ENCODE measurements around the gene ASPG. TPM values are rescaled to one million over a fixed set of nuclear protein-coding genes. Genes with fewer than 3 reads are reported as not detected.

ASPG gene
- total RNA-seq, 1 experiment from 2014 or later: not detected

DNA sequence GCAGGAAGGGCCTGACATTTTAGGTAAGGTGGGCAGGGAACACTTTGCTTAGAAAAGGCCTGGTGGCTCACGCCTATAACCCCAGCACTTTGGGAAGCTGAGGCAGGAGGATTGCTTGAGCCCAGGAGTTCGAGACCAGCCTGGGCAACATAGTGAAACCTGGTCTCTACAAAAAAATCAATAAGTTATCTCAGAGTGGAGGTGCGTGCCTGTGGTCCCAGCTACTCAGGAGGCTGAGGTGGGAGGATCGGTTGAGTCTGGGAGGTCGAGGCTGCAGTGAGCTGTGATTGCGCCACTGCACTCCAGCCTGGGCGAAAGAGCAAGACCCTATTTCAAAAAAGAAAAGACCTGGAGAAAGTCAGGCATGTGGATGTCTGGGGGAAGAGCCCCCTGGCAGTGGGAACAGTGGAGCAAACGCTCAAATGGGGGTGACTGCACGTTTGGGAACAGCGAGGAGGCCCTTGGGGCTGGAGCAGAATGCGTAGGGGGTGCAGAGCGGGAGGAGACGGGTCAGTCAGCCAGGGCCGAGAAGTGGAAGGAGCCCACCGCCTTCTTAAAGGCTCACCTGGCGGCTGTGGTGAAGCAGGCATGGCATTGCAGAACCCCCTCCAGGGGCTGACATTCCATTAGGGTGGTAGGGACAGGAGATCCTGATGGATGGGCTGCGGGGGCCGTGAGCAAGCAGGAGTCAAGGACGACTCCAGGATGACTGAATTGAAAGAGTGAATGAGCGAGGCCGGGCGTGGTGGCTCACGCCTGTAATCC lies 46.6 kb downstream of the ASPG start:
- Histone ChIP-seq H3K79me2 (ENCODE audit: low read length) (no peaks in the 10 kb centered on the region), H3K9me2 (replicated peaks; ENCODE audit: insufficient read depth, low read length) (no peaks in the 10 kb centered on the region), H3K4me1 (ENCODE audit: low read length) (no peaks in the 10 kb centered on the region), H3K9ac (ENCODE audit: low read length) (no peak overlapping the region), H4K20me1 (ENCODE audit: insufficient read depth, low read depth, low read length) (0 out of 2 replicates have a peak, but pooled peaks cover 3% of the 10 kb centered on the region), H2AFZ (ENCODE audit: low read length) (no peak overlapping the region), H3K4me3 (ENCODE audit: low read length) (no peak overlapping the region), H3K27me3 (ENCODE audit: low read length) (no peaks in the 10 kb centered on the region), H3K4me2 (ENCODE audit: low read depth, low read length, poor library complexity, severe bottlenecking) (no peak overlapping the region), H3K36me3 (ENCODE audit: insufficient read depth, low read length) (no peaks in the 10 kb centered on the region; the same call in 1 of the 2 replicates), H3K9me3 (ENCODE audit: low read length) (peaks cover 7% of the 10 kb centered on the region), H3K27ac (ENCODE audit: low read length) (no peak overlapping the region)
- DNase-seq: no peak

DNA sequence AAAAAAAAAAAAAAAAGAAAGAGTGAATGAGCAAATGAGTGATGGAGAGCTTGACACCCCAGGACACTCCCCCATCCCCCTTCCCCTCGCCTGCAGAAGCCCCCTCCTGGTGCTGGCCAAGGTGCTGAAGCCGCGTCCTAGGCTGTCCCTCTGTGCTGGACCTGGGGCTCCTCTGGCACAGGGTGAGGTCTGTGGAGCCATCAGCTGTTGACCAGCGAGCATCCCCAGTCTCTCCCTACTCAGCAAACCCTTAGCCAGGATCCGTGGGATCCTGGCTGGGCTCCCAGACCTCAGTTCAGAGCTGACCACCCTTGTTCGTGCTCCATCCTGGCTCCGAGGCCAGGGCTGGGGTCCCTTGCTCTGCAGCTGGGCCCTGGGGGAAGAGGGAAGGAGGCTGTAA lies 47.5 kb downstream of the ASPG start:
- Histone ChIP-seq H3K79me2 (ENCODE audit: low read length) (no peaks in the 10 kb centered on the region), H3K27me3 (ENCODE audit: low read length) (no peaks in the 10 kb centered on the region), H3K9me3 (ENCODE audit: low read length) (peaks cover 7% of the 10 kb centered on the region), H3K4me1 (ENCODE audit: low read length) (no peaks in the 10 kb centered on the region), H2AFZ (ENCODE audit: low read length) (no peak overlapping the region), H3K9ac (ENCODE audit: low read length) (no peak overlapping the region), H3K27ac (ENCODE audit: low read length) (no peak overlapping the region), H3K9me2 (replicated peaks; ENCODE audit: insufficient read depth, low read length) (no peaks in the 10 kb centered on the region), H3K4me2 (ENCODE audit: low read depth, low read length, poor library complexity, severe bottlenecking) (no peak overlapping the region), H4K20me1 (ENCODE audit: insufficient read depth, low read depth, low read length) (0 out of 2 replicates have a peak, but pooled peaks cover 3% of the 10 kb centered on the region), H3K4me3 (ENCODE audit: low read length) (no peak overlapping the region), H3K36me3 (ENCODE audit: insufficient read depth, low read length) (no peaks in the 10 kb centered on the region; the same call in 1 of the 2 replicates)
- DNase-seq: no peak

DNA sequence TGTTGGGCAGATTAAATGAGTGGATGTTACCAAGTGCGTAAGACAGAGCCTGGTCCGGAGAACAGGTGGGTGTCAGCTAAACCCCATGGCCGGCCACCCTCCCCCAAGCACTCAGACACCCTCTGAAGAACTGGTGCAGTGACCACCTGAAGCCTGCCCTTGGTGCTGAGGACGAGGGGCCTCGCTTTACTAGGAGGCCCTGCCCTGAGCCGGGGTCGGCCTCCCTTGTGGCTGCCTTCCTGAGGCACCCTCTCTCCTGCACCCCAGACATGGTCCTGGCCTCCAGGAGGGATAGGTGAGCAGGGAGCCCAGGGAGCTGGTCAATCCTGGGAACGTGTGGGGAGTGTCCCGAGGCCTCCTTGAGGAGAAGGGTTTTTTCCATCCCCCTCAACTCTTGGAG lies 48.0 kb downstream of the ASPG start:
- no peaks in the 10 kb centered on the region for H3K27me3 ChIP-seq (ENCODE audit: low read length)

DNA sequence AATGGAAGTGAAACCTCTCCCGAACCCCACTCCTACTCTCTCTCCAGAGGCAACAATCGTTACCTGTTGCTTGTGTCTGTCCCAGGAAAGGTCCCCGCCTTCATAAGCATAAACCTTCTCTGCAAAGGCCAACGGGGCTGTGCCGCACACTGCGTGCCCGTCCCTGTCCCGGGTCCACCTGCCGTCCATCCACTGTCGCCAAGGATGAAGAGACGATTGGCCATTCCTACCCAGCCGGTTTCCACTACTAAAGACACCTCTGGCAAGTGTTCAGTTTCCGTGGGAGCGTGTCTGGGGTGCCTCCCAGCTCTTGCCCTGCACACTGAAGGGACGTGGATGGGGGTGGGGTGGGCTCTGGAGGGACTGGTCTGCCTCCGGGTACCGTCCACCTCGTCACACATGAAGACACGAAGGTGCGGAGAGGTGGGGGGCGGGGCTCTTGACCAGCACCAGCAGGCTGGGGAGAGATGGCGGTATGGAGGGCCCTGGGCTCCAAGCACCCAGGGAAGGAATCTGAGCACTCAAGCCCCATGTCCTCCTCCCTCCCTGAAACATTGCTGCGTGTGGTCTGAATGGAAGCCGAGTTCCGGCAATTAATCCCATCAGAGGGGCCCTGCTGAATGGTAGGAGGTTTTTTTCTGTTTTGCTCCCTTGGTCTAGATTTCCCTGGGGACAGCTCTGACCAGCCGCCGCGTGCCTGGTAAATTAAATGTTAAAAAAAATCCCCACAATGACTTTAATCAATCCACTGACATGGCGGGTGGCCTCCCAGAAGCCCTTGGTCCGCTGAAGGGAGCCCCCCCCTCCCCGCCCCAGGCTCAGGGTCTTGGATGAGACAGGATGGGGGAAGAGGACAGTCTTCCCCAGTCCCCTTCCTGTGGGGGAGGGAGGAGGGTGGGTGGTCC lies 48.8 kb downstream of the ASPG start:
- no peaks in the 10 kb centered on the region; the same call in 1 of the 2 replicates for H3K36me3 ChIP-seq (ENCODE audit: insufficient read depth, low read length)
- no peak overlapping the region for H3K9ac ChIP-seq (ENCODE audit: low read length)
- no peak overlapping the region for H2AFZ ChIP-seq (ENCODE audit: low read length)
- H3K27ac ChIP-seq (ENCODE audit: low read length): no peak overlapping the region
- no peak overlapping the region for H3K4me2 ChIP-seq (ENCODE audit: low read depth, low read length, poor library complexity, severe bottlenecking)
- H3K27me3 ChIP-seq (ENCODE audit: low read length): no peaks in the 10 kb centered on the region
- no peaks in the 10 kb centered on the region for H3K9me2 ChIP-seq (replicated peaks; ENCODE audit: insufficient read depth, low read length)
- H3K79me2 ChIP-seq (ENCODE audit: low read length): no peaks in the 10 kb centered on the region
- H3K4me1 ChIP-seq (ENCODE audit: low read length): no peaks in the 10 kb centered on the region
- 0 out of 2 replicates have a peak, but pooled peaks cover 3% of the 10 kb centered on the region for H4K20me1 ChIP-seq (ENCODE audit: insufficient read depth, low read depth, low read length)
- peaks cover 6% of the 10 kb centered on the region for H3K9me3 ChIP-seq (ENCODE audit: low read length)
- no peak overlapping the region for H3K4me3 ChIP-seq (ENCODE audit: low read length)
- no peak for DNase-seq

More for the DNA sequence above, 48.0 kb downstream of the ASPG start:
- Histone ChIP-seq H3K4me2 (ENCODE audit: low read depth, low read length, poor library complexity, severe bottlenecking) (no peak overlapping the region), H3K9me2 (replicated peaks; ENCODE audit: insufficient read depth, low read length) (no peaks in the 10 kb centered on the region), H3K27ac (ENCODE audit: low read length) (no peak overlapping the region), H3K79me2 (ENCODE audit: low read length) (no peaks in the 10 kb centered on the region), H3K9ac (ENCODE audit: low read length) (no peak overlapping the region), H3K4me3 (ENCODE audit: low read length) (no peak overlapping the region), H3K9me3 (ENCODE audit: low read length) (peaks cover 7% of the 10 kb centered on the region), H4K20me1 (ENCODE audit: insufficient read depth, low read depth, low read length) (0 out of 2 replicates have a peak, but pooled peaks cover 3% of the 10 kb centered on the region), H3K36me3 (ENCODE audit: insufficient read depth, low read length) (no peaks in the 10 kb centered on the region; the same call in 1 of the 2 replicates), H3K4me1 (ENCODE audit: low read length) (no peaks in the 10 kb centered on the region), H2AFZ (ENCODE audit: low read length) (no peak overlapping the region)
- DNase-seq: no peak

DNA sequence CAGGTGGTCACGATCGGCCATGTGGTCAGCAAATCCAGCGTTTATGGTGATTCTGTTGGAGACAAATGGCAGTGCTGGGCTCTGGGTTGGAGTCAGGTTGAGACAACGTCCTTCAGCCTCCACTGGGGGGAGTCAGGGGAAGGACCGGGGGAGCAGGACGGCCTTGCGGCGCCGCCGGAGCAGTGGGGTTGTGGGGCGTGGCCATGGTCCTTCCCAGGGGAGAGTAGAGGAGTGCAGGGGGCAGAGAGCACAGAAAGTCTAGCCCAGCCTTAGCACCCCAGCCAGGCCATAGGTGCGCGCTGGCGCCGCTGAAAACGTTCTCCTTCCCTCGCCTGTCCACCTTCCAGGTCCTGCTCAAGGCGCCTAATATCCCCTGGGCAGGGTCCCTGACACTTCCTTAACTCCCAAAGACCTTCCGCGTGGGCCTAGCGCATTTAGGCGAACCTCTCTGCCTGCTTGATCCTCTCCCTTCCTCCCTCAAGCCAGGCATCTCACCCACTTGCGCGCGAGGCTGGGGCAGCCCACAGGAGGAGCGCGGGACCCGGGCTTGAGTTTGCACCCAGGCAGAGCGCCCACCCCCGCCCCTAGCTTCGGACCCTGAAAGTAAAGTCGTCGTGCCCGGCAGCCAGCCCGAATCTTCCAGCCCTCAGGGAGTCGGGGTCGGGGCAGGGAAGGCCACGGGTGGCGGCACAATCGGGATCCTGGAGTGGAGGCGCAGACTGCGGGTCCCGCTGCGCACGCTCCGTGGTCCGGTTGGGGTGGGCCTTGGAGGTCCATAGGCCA lies 49.8 kb downstream of the ASPG start:
- no peaks in the 10 kb centered on the region for H3K79me2 ChIP-seq (ENCODE audit: low read length)
- peak; percentile 80 for DNase-seq
- no peaks in the 10 kb centered on the region for H3K36me3 ChIP-seq (ENCODE audit: insufficient read depth, low read length)
- H2AFZ ChIP-seq (ENCODE audit: low read length): no peak overlapping the region
- H4K20me1 ChIP-seq (ENCODE audit: insufficient read depth, low read depth, low read length): 0 out of 2 replicates have a peak, but pooled peaks cover 9% of the 10 kb centered on the region
- H3K9me2 ChIP-seq (replicated peaks; ENCODE audit: insufficient read depth, low read length): no peaks in the 10 kb centered on the region
- H3K4me2 ChIP-seq (ENCODE audit: low read depth, low read length, poor library complexity, severe bottlenecking): no peak overlapping the region
- H3K27ac ChIP-seq (ENCODE audit: low read length): no peak overlapping the region
- H3K9ac ChIP-seq (ENCODE audit: low read length): no peak overlapping the region
- no peaks in the 10 kb centered on the region for H3K27me3 ChIP-seq (ENCODE audit: low read length)
- H3K4me1 ChIP-seq (ENCODE audit: low read length): no peaks in the 10 kb centered on the region
- no peak overlapping the region for H3K4me3 ChIP-seq (ENCODE audit: low read length)
- H3K9me3 ChIP-seq (ENCODE audit: low read length): no peaks in the 10 kb centered on the region

DNA sequence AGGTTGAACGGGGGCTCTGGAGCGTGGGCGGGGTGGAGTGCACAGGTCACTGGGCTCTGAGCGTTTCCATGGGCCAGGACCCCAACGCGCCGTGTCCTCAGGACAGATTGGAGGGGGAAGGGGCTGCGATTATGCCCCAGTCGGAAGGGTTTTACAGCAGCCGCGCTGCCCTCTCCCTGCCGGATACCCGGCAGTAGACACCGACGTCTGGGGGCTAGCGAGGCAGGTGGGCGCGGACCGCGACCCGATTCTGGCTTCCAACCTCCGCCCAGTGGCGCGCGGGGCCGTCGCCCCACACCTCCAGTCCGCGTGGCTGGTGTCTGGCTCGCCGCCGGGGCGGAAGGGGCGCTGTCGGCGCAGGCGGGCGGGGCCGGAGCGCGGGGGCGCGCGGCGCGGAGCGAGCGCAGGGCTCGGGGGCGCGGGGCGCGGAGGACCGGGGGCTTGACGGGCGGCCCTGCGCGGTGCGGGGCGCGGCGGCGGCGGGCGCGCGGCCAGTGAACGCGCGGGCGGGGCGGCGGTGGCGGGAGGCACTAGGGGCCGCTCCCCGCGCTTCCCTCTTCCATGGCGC lies 50.5 kb downstream of the ASPG start:
- no peaks in the 10 kb centered on the region for H3K9me2 ChIP-seq (replicated peaks; ENCODE audit: insufficient read depth, low read length)
- no peak overlapping the region for H3K9ac ChIP-seq (ENCODE audit: low read length)
- no peaks in the 10 kb centered on the region for H3K79me2 ChIP-seq (ENCODE audit: low read length)
- no peak overlapping the region for H3K4me2 ChIP-seq (ENCODE audit: low read depth, low read length, poor library complexity, severe bottlenecking)
- H3K4me3 ChIP-seq (ENCODE audit: low read length): no peak overlapping the region
- H4K20me1 ChIP-seq (ENCODE audit: insufficient read depth, low read depth, low read length): 0 out of 2 replicates have a peak, but pooled peaks cover 10% of the 10 kb centered on the region
- no peak for DNase-seq
- no peak overlapping the region for H3K27ac ChIP-seq (ENCODE audit: low read length)
- no peaks in the 10 kb centered on the region for H3K36me3 ChIP-seq (ENCODE audit: insufficient read depth, low read length)
- H3K9me3 ChIP-seq (ENCODE audit: low read length): no peaks in the 10 kb centered on the region
- H2AFZ ChIP-seq (ENCODE audit: low read length): no peak overlapping the region
- H3K4me1 ChIP-seq (ENCODE audit: low read length): no peaks in the 10 kb centered on the region
- no peaks in the 10 kb centered on the region for H3K27me3 ChIP-seq (ENCODE audit: low read length)

DNA sequence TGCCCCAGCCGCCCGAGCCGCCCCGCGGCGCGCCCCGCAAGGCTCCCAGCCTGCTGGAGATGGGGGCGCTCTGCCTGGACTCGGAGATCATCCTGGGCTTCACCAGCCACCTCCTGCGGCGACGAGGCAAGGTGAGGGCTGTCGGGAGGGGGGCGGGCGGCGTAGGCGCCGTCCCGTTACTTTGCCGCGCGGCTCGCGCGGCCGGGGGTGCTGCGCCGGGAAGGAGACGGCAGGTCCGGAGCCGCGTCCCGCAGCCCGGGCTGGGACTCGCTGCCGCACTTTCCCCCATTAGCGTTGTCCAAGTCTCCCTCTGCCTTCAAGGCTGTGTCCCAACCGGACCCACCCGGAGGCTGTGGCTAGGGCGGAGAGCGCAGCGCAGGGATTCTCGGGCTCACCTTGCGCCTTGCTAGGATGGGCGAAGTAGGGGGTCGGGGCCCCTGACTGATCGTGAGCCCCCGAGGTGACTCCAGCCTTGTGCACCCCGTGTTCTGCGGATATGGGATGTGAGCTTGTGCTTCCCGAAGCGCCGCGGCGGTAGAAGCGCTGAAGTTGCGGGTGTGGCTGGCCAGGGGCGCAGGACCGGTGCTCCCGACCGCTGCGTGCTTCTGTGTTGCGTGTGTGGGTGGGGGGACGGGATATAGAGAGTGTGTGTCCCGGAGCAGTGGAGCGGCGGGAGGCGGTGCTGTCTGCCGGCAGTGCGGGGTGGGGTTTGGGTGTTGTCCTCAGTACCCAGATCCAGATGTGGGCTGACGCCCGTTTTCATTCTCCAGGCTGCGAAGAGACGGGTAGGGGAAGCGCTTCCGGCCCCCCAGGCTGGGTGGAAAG lies 51.2 kb downstream of the ASPG start:
- no peaks in the 10 kb centered on the region for H3K9me2 ChIP-seq (replicated peaks; ENCODE audit: insufficient read depth, low read length)
- no peak for DNase-seq
- H3K4me3 ChIP-seq (ENCODE audit: low read length): no peak overlapping the region
- H2AFZ ChIP-seq (ENCODE audit: low read length): no peak overlapping the region
- H3K79me2 ChIP-seq (ENCODE audit: low read length): no peaks in the 10 kb centered on the region
- no peaks in the 10 kb centered on the region for H3K9me3 ChIP-seq (ENCODE audit: low read length)
- H3K4me2 ChIP-seq (ENCODE audit: low read depth, low read length, poor library complexity, severe bottlenecking): no peak overlapping the region
- no peaks in the 10 kb centered on the region for H3K27me3 ChIP-seq (ENCODE audit: low read length)
- H4K20me1 ChIP-seq (ENCODE audit: insufficient read depth, low read depth, low read length): 0 out of 2 replicates have a peak, but pooled peaks cover 10% of the 10 kb centered on the region
- no peak overlapping the region for H3K9ac ChIP-seq (ENCODE audit: low read length)
- H3K36me3 ChIP-seq (ENCODE audit: insufficient read depth, low read length): no peaks in the 10 kb centered on the region
- no peak overlapping the region for H3K27ac ChIP-seq (ENCODE audit: low read length)
- H3K4me1 ChIP-seq (ENCODE audit: low read length): no peaks in the 10 kb centered on the region
